T-cell (primary cell): ENCODE measurements around the gene SERPINE2. TPM values are rescaled to one million over a fixed set of nuclear protein-coding genes. Genes with fewer than 3 reads are reported as not detected.

Experiments used
- ATAC-seq, 4 experiments: fragments of 200-7000 bp in 3 of 4; fragments of 150-1000 bp in 1 of 4; cut with Tn5 transposase; replicated peaks in 1 of 4; 1 replicate in 3 of 4; 2 replicates in 1 of 4; pipeline ENCODE4 v1.10.0; 2021; ENCODE audit warnings: moderate library complexity in 3 of 4, mild to moderate bottlenecking in 2 of 4, moderate number of reproducible peaks in 1 of 4
- CTCF ChIA-PET, 2 donors: fragments of 300-600 bp; sonication (Branson Sonifier 250); formaldehyde crosslinking; loops; one replicate each; lab custom pipeline; 2022; ENCODE audit warnings: antibody characterized with exemption in 2 of 2; lab: Charles Lee
- POLR2A ChIA-PET, 2 donors: fragments of 300-600 bp; sonication (Branson Sonifier 250); formaldehyde crosslinking; loops; one replicate each; lab custom pipeline; 2022; ENCODE audit warnings: antibody characterized with exemption in 2 of 2; lab: Charles Lee
- DNase-seq, 35 experiments: peaks; one replicate each; pipeline versions ENCODE4 v3.0.0 to v3.0.0-alpha.2; 2013 to 2023
- H3K27ac ChIP-seq: one replicate; pipeline ENCODE4 v1.5.1; 2013; ENCODE audit warnings: low read length
- H3K27me3 ChIP-seq, 2 experiments: replicated peaks in 1 of 2; 1 replicate in 1 of 2; 2 replicates in 1 of 2; pipeline versions ENCODE4 v1.6.1 to v1.7.0; 2013; ENCODE audit warnings: low read length in 1 of 2, mixed read lengths in 1 of 2; ENCODE audit not compliant: control insufficient read depth in 2 of 2, insufficient read depth in 2 of 2; ENCODE audit errors: extremely low read depth in 1 of 2
- H3K36me3 ChIP-seq, 2 donors: 1 replicate in 1 of 2; 2 replicates in 1 of 2; pipeline versions ENCODE4 v1.6.1 to v1.7.0; 2013; ENCODE audit warnings: low read length in 1 of 2; ENCODE audit not compliant: control insufficient read depth in 2 of 2, insufficient read depth in 1 of 2; ENCODE audit errors: extremely low read depth in 1 of 2
- H3K4me1 ChIP-seq, 2 experiments: 1 replicate in 1 of 2; 2 replicates in 1 of 2; pipeline versions ENCODE4 v1.6.1 to v1.7.0; 2013; ENCODE audit warnings: low read length in 2 of 2, mixed read lengths in 1 of 2; ENCODE audit not compliant: insufficient read depth in 2 of 2, control insufficient read depth in 1 of 2; ENCODE audit errors: extremely low read depth in 1 of 2
- H3K4me3 ChIP-seq, 2 donors: 1 replicate in 1 of 2; 2 replicates in 1 of 2; pipeline versions ENCODE4 v1.5.1 to v1.7.0; 2013; ENCODE audit warnings: mild to moderate bottlenecking in 2 of 2, low read length in 1 of 2, moderate library complexity in 1 of 2; ENCODE audit not compliant: control insufficient read depth in 1 of 2; ENCODE audit errors: extremely low read depth in 1 of 2
- H3K9me3 ChIP-seq: 2 replicates; pipeline ENCODE4 v1.7.0; 2013
- H3K27ac Mint-ChIP-seq, 2 donors: one replicate each; pipeline ENCODE4 v1.8.0; 2020 to 2021; ENCODE audit warnings: mild to moderate bottlenecking in 2 of 2, mixed read lengths in 2 of 2
- H3K27me3 Mint-ChIP-seq, 2 donors: one replicate each; pipeline ENCODE4 v1.8.0; 2021 to 2022; ENCODE audit warnings: mixed read lengths in 2 of 2
- H3K36me3 Mint-ChIP-seq: one replicate; pipeline ENCODE4 v1.8.0; 2021; ENCODE audit warnings: mixed read lengths
- H3K4me1 Mint-ChIP-seq, 3 donors: one replicate each; pipeline ENCODE4 v1.8.0; 2020 to 2022; ENCODE audit warnings: mixed read lengths in 3 of 3, mild to moderate bottlenecking in 1 of 3
- H3K4me3 Mint-ChIP-seq, 3 donors: one replicate each; pipeline ENCODE4 v1.8.0; 2020 to 2022; ENCODE audit warnings: mild to moderate bottlenecking in 3 of 3, mixed read lengths in 3 of 3, moderate library complexity in 3 of 3
- H3K9me3 Mint-ChIP-seq, 3 donors: one replicate each; pipeline ENCODE4 v1.8.0; 2020 to 2022; ENCODE audit warnings: mixed read lengths in 3 of 3
- WGBS: methylation state at CpG from one replicate; pipeline ENCODE4 v1.1.5; 2013; ENCODE audit warnings: missing lambda C conversion rate; ENCODE audit not compliant: insufficient coverage; 5-methylcytosine and 5-hydroxymethylcytosine counted together
- total RNA-seq, 35 experiments: library from RNA in 6 of 35; stranded (reverse) in 6 of 35; fragments of 120-200 nt in 1 of 35; gene quantifications; one replicate each; pipeline versions ENCODE4 v1.2.1 to v1.2.4 and lab custom pipeline; 2013 to 2026

The SERPINE2 gene
- total RNA-seq, 5 donors from 2014 or later (not counting 1 experiment from before 2014, with no cell fraction given), result 2.0 to 7.5 (median 4.1) TPM

DNA sequence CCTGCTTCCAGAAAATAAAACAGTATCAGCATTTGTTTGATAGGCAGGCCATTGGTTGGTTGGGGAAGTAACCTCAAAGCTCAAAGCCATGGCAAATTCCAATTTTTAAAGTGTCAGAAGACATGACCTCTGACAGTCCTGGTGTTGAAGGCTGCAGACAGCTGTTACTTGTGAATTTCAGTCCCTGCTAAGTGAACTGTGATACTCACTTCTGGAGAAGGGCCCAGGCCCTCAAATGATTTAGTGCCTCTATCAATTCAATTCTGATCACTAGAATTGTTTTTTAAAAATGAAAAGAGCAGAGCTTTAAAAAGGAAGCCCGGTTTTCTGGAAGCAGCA, 58.7 kb downstream of the SERPINE2 start:
- Mint-ChIP-seq H3K36me3 (peaks cover 2% of the 10 kb centered on the region), H3K27me3 (no peaks in the 10 kb centered on the region), H3K27ac (no peak overlapping the region), H3K4me1 (no peaks in the 10 kb centered on the region), H3K9me3 (no peaks in the 10 kb centered on the region), H3K4me3 (no peak overlapping the region)
- H3K27me3 ChIP-seq, result no peaks in the 10 kb centered on the region
- no peak for DNase-seq
- H3K27ac ChIP-seq, result no peak overlapping the region
- no peak for ATAC-seq
- no peaks in the 10 kb centered on the region for H3K9me3 ChIP-seq
- H3K4me3 ChIP-seq, result no peak overlapping the region
- ChIA-PET POLR2A (no interaction called here), CTCF (interaction anchor here (0.5 to 2.0 kb wide), 4 partner anchors 10 to 561 kb away, joined by 3 to 8 read pairs (median 5); no protein-coding TSS in a partner anchor)
- no peaks in the 10 kb centered on the region for H3K4me1 ChIP-seq
- H3K36me3 ChIP-seq, result no peaks in the 10 kb centered on the region
- WGBS, result no CpG with 5 or more reads among the region's 1 CpG

DNA sequence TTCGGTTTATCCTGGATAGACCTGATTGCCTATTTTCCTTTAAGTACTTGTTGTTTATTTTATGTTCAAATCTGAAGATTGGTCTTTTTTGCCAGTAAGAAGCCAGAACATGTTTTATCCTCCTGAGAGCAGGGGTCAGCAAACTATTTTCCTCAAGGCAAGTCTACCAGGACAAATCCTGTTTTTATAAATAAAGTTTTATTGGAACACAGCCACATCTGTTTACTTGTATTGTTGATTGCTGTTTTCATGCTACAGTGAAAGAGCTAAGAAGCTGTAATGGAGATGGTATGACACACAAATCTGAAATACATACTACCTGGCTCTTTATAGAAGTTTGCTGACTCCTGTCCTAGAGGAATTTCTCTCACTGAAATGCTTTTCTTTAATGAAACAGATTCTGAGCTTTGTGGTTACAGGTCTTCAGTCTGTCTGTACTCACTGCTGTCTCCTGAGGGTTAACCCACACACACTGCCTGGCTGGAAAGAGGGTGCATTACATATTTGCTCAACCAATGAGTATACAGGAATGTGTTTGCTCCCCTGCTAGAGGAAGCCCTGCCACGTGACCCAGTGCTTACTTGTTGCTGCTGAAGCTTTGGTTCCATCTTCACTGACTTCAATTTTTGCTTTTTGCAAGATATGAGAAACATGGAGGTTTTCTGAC, 59.2 kb downstream of the SERPINE2 start:
- Mint-ChIP-seq H3K4me1 (no peaks in the 10 kb centered on the region), H3K27me3 (no peaks in the 10 kb centered on the region), H3K36me3 (peaks cover 2% of the 10 kb centered on the region), H3K9me3 (no peaks in the 10 kb centered on the region), H3K4me3 (no peak overlapping the region), H3K27ac (no peak overlapping the region)
- CTCF ChIA-PET, result interaction anchor here (0.5 to 2.0 kb wide), 4 partner anchors 10 to 561 kb away, joined by 3 to 8 read pairs (median 5); no protein-coding TSS in a partner anchor
- H3K36me3 ChIP-seq, result no peaks in the 10 kb centered on the region
- POLR2A ChIA-PET, result no interaction called here
- no peak for ATAC-seq
- no peaks in the 10 kb centered on the region for H3K27me3 ChIP-seq
- no peak for DNase-seq
- H3K9me3 ChIP-seq, result no peaks in the 10 kb centered on the region
- H3K4me3 ChIP-seq, result no peak overlapping the region
- H3K4me1 ChIP-seq, result no peaks in the 10 kb centered on the region
- no peak overlapping the region for H3K27ac ChIP-seq
- 88% methylated on average over 1 of the region's 2 CpGs for WGBS

DNA sequence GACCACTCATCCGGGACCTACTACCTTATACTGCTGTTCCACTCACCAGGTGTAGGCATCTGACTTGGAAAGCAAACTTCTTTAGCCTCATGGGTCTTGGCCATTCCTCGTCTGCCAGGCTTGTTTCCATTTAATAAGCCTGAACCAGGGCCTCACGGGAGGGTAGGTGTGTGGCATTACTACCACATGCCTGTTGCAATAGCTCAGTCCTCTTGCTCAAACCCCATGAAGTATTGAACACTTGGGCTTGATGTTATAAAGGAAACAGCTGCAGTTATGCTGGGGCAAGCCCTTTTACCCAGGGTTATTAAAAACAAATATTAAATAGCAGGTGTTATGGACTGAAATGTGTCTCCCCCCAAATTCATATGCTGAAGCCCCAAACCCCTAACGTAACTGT, 60.6 kb downstream of the SERPINE2 start:
- Histone ChIP-seq H3K27ac (no peak overlapping the region), H3K36me3 (no peaks in the 10 kb centered on the region), H3K9me3 (no peaks in the 10 kb centered on the region), H3K27me3 (no peaks in the 10 kb centered on the region), H3K4me3 (no peak overlapping the region), H3K4me1 (no peaks in the 10 kb centered on the region)
- POLR2A ChIA-PET, result interaction anchor here (0.6 to 1.0 kb wide), 2 partner anchors 21 to 131 kb away, joined by 3 read pairs; partner anchors contain the start of gene MRPL44 (in 1 of the 2)
- Mint-ChIP-seq H3K9me3 (no peaks in the 10 kb centered on the region), H3K27ac (no peak overlapping the region), H3K4me1 (no peaks in the 10 kb centered on the region), H3K36me3 (peaks cover 2% of the 10 kb centered on the region), H3K27me3 (no peaks in the 10 kb centered on the region), H3K4me3 (no peak overlapping the region)
- CTCF ChIA-PET, result interaction anchor here (0.9 to 1.2 kb wide), 3 partner anchors 8 to 305 kb away, joined by 4 read pairs; no protein-coding TSS in a partner anchor
- ATAC-seq (no peak), DNase-seq (no peak)
- 90% methylated on average over 3 of the region's 4 CpGs for WGBS

DNA sequence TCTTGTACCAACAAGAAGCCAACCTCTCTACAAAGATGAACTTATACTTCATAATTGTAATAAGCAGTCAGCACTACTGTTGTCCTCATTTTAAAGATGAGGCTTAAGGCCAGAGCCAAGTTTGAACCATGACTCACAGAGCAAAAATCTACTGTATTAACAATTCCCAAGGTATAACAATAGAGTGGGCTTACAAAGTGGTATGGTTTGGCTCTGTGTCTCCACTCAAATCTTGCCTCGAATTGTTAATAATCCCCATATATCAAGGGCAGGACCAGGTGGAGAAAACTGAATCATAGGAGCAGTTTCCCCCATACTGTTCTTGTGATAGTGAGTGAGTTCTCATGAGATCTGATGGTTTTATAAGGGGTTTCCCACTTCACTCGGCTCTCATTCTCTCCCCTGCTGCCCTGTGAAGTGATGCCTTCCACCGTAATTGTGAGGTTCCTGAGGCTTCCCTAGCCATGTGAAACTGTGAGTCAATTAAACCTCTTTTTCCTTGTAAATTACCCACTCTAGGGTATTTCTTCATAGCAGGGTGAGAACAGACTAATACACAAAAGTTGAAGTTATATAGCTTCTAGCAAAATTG, 62.4 kb downstream of the SERPINE2 start:
- Mint-ChIP-seq H3K27me3 (no peaks in the 10 kb centered on the region), H3K36me3 (peaks cover 4% of the 10 kb centered on the region), H3K9me3 (no peaks in the 10 kb centered on the region), H3K27ac (no peak overlapping the region), H3K4me1 (no peaks in the 10 kb centered on the region), H3K4me3 (no peak overlapping the region)
- DNase-seq (no peak), ATAC-seq (no peak)
- Histone ChIP-seq H3K4me1 (no peaks in the 10 kb centered on the region), H3K27me3 (no peaks in the 10 kb centered on the region), H3K27ac (no peak overlapping the region), H3K4me3 (no peak overlapping the region), H3K36me3 (peaks cover 0 to 3% of the 10 kb centered on the region in 2 donors), H3K9me3 (no peaks in the 10 kb centered on the region)
- 20% methylated on average over 1 of the region's 3 CpGs for WGBS
- ChIA-PET CTCF (interaction anchor here in 1 of 2 donors (0.9 to 1.3 kb wide), 2 partner anchors 14 to 17 kb away, joined by 4 read pairs; no protein-coding TSS in a partner anchor), POLR2A (interaction anchor here in 1 of 2 donors (0.6 kb wide), 1 partner anchor 1327 kb away, joined by 4 read pairs; no protein-coding TSS in a partner anchor)

DNA sequence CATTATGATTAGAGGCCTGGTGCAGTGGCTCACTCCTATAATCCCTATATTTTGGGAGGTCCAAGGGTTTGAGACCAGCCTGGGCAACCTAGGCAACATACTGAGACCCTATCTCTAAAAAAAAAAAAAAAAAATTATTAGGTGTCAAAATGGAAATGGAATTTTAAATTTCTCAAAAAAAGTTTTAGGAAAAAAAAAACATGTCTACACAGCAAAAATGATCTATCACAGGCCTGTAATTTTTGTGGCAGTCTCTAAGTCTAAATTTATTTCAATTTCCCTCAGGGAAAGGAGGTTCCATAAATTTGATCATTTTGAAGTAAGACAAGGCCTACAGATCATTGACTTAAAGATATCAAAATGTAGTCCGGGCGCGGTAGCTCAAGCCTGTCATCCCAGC, 65.5 kb downstream of the SERPINE2 start:
- H3K9me3 Mint-ChIP-seq, result no peaks in the 10 kb centered on the region
- no peak overlapping the region for H3K4me3 Mint-ChIP-seq
- H3K27ac Mint-ChIP-seq, result no peak overlapping the region
- H3K4me1 ChIP-seq, result peaks cover 0 to 3% of the 10 kb centered on the region in 2 experiments
- ChIA-PET POLR2A (no interaction called here), CTCF (interaction anchor here in 1 of 2 donors (0.8 kb wide), 1 partner anchor 302 kb away, joined by 7 read pairs; no protein-coding TSS in a partner anchor)
- no peaks in the 10 kb centered on the region for H3K27me3 Mint-ChIP-seq
- H3K36me3 ChIP-seq, result peaks cover 2 to 7% of the 10 kb centered on the region in 2 donors
- H3K4me1 Mint-ChIP-seq, result peaks cover 4 to 6% (median 4%) of the 10 kb centered on the region in 3 donors
- no peaks in the 10 kb centered on the region for H3K9me3 ChIP-seq
- H3K27me3 ChIP-seq, result no peaks in the 10 kb centered on the region
- WGBS, result 100% methylated on average over 3 of the region's 3 CpGs
- H3K36me3 Mint-ChIP-seq, result peaks cover 15% of the 10 kb centered on the region
- ATAC-seq (no peak), DNase-seq (no peak)
- H3K27ac ChIP-seq, result no peak overlapping the region
- H3K4me3 ChIP-seq, result no peak overlapping the region

DNA sequence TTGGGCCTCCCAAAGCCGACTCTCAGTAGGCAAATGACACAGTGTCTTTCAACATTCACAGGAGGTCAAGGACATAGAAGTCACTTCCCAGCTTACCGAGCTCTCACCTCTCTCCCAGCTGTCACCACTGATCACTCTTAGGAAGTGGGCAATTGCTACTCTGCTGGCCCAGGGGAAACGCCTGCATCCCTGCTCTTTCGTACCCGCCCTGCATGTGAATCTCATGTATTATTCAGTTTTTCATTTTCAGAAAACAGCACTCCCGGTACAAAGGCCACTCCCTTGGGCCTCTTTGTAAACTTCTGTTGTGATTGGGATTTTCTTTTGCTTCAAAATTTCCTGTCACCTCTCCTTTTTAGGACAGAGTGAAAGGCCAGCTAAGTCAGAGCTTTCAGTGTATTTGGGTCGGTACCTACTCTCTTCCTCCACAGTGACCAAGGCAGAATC, 66.4 kb downstream of the SERPINE2 start:
- Histone ChIP-seq H3K27ac (no peak overlapping the region), H3K4me3 (no peak overlapping the region), H3K9me3 (no peaks in the 10 kb centered on the region), H3K4me1 (peaks cover 0 to 3% of the 10 kb centered on the region in 2 experiments), H3K36me3 (peaks cover 5 to 12% of the 10 kb centered on the region in 2 donors), H3K27me3 (no peaks in the 10 kb centered on the region)
- DNase-seq, result no peak
- no peak for ATAC-seq
- Mint-ChIP-seq H3K4me1 (peaks cover 4 to 6% (median 4%) of the 10 kb centered on the region in 3 donors), H3K27me3 (no peaks in the 10 kb centered on the region), H3K27ac (no peak overlapping the region), H3K9me3 (no peaks in the 10 kb centered on the region), H3K36me3 (peaks cover 15% of the 10 kb centered on the region), H3K4me3 (no peak overlapping the region)
- ChIA-PET POLR2A (interaction anchor here in 1 of 2 donors (0.6 kb wide), 1 partner anchor 23 kb away, joined by 3 read pairs; no protein-coding TSS in a partner anchor), CTCF (interaction anchor here (0.5 to 4.5 kb wide), 5 partner anchors 11 to 1109 kb away, joined by 3 to 83 read pairs (median 36); no protein-coding TSS in a partner anchor)
- 100% methylated on average over 2 of the region's 7 CpGs for WGBS
